T47D (cell line): ENCODE data around the gene TRPV4.

ENCODE experiments used
- DNase-seq, 2 experiments: peaks; one replicate each; pipeline versions ENCODE4 v3.0.0 to v3.0.0-alpha.2; 2011 to 2012; ENCODE audit warnings: low read depth in 1 of 2, low spot score in 1 of 2
- JUND ChIP-seq: IDR thresholded peaks from 2 replicates; pipeline ENCODE4 v1.6.1; 2012; ENCODE audit warnings: low read depth
- in situ Hi-C: cut with HindIII; loops from 2 replicates; pipeline ENCODE4 v1.10.0; 2016; ENCODE audit warnings: low sequenced_read_pairs, low pct_unique_long_range_greater_than_20kb

TRPV4 gene

GRCh38 chr12:109756457-109756856 lies 76.7 kb downstream of the TRPV4 start:
- in situ Hi-C loops: no loop called here
- no peak for TF ChIP-seq JUND
- DNase-seq: no peak

GRCh38 chr12:109753959-109754358 lies 79.2 kb downstream of the TRPV4 start:
- no peak for TF ChIP-seq JUND
- DNase-seq: peak; percentile 56 to 78
- in situ Hi-C loops: no loop called here

GRCh38 chr12:109753054-109753401 lies 80.2 kb downstream of the TRPV4 start:
- TF ChIP-seq JUND: no peak
- in situ Hi-C loops: no loop called here
- no peak for DNase-seq

- in situ Hi-C loops: no loop called here
Measured at GRCh38 chr12:109752117-109753053, 80.8 kb downstream of the TRPV4 start.

GRCh38 chr12:109744986-109745942 lies 87.9 kb downstream of the TRPV4 start:
- in situ Hi-C loops: no loop called here
- peak in 1 of 2 experiments; percentile 30 for DNase-seq
- TF ChIP-seq JUND: no peak

More at GRCh38 chr12:109752117-109753053, 80.8 kb downstream of the TRPV4 start:
- TF ChIP-seq JUND: no peak
- DNase-seq: no peak

- no peak for TF ChIP-seq JUND
- no peak for DNase-seq
- in situ Hi-C loops: no loop called here
Measured at GRCh38 chr12:109744026-109744425, 89.2 kb downstream of the TRPV4 start.

- in situ Hi-C loops: no loop called here
- TF ChIP-seq JUND: no peak
- DNase-seq: no peak
Measured at GRCh38 chr12:109743076-109743910, 89.9 kb downstream of the TRPV4 start.

- DNase-seq: no peak
- in situ Hi-C loops: no loop called here
- TF ChIP-seq JUND: no peak
Measured at GRCh38 chr12:109741970-109742703, 91.1 kb downstream of the TRPV4 start.

GRCh38 chr12:109741286-109741969 lies 91.8 kb downstream of the TRPV4 start:
- TF ChIP-seq JUND: no peak
- DNase-seq: no peak
- in situ Hi-C loops: no loop called here

- in situ Hi-C loops: no loop called here
- DNase-seq: no peak
- TF ChIP-seq JUND: no peak
Measured at GRCh38 chr12:109740694-109741245, 92.4 kb downstream of the TRPV4 start.
